NCI-H2227 (cell line): ENCODE data around the gene PARD6A.
A peak's percentile ranks its signal among the peaks of the same experiment; 100 is the strongest.
"Not testable (repeated sequence)": the region's sequence is repeated elsewhere in the genome, so short reads cannot be mapped to it uniquely, and the experiment has no call there.

ENCODE experiments used
- DNase-seq: peaks from one replicate; lab custom pipeline; 2025; ENCODE audit not compliant: unreplicated experiment; lab: John Stamatoyannopoulos, UW

The PARD6A gene

GRCh38 chr16:67683767-67684166, 23.0 kb downstream of the PARD6A start:
- DNase-seq, result no peak

- no peak for DNase-seq
Observed at GRCh38 chr16:67685388-67686112, 24.8 kb downstream of the PARD6A start.

- DNase-seq, result not testable (repeated sequence)
Observed at GRCh38 chr16:67693517-67694285, 32.9 kb downstream of the PARD6A start.

- DNase-seq, result no peak
Observed at GRCh38 chr16:67694611-67695010, 33.9 kb downstream of the PARD6A start.

GRCh38 chr16:67697422-67698185, 36.8 kb downstream of the PARD6A start:
- no peak for DNase-seq

- no peak for DNase-seq
Observed at GRCh38 chr16:67699265-67699664, 38.5 kb downstream of the PARD6A start.

GRCh38 chr16:67701420-67701819, 40.7 kb downstream of the PARD6A start:
- DNase-seq, result peak; percentile 37

- no peak for DNase-seq
Observed at GRCh38 chr16:67702130-67702529, 41.4 kb downstream of the PARD6A start.

GRCh38 chr16:67703626-67704025, 42.9 kb downstream of the PARD6A start:
- no peak for DNase-seq

GRCh38 chr16:67704110-67704509, 43.4 kb downstream of the PARD6A start:
- DNase-seq, result no peak

- DNase-seq, result no peak
Observed at GRCh38 chr16:67707210-67707609, 46.5 kb downstream of the PARD6A start.

- no peak for DNase-seq
Observed at GRCh38 chr16:67707790-67708189, 47.0 kb downstream of the PARD6A start.

- DNase-seq, result no peak
Observed at GRCh38 chr16:67708368-67708771, 47.6 kb downstream of the PARD6A start.

GRCh38 chr16:67709050-67709449, 48.3 kb downstream of the PARD6A start:
- DNase-seq, result no peak

GRCh38 chr16:67710607-67711006, 49.8 kb downstream of the PARD6A start:
- DNase-seq, result no peak
